Keratinocyte (primary cell): ENCODE measurements around the gene LHFPL6. TPM values are rescaled to one million over a fixed set of nuclear protein-coding genes. Genes with fewer than 3 reads are reported as not detected.
A peak's percentile ranks its signal among the peaks of the same experiment; 100 is the strongest.

Source experiments
- DNase-seq: peaks from one replicate; pipeline ENCODE4 v3.0.0-alpha.2; 2011; ENCODE audit warnings: low read depth, missing footprints, low spot score
- FAIRE-seq: peaks from 2 replicates; lab custom pipeline; 2011; peaks lifted over from hg19 to GRCh38; lab: Jason Lieb, UNC
- H2AFZ ChIP-seq: 2 replicates; pipeline ENCODE4 v1.6.0; 2012; ENCODE audit warnings: low read length, control low read depth, inconsistent platforms; ENCODE audit not compliant: control insufficient read depth
- H3K27ac ChIP-seq: 2 replicates; pipeline ENCODE4 v1.5.1; 2011; ENCODE audit warnings: low read length; ENCODE audit not compliant: control insufficient read depth, insufficient read depth
- H3K27me3 ChIP-seq: 3 replicates; pipeline ENCODE4 v1.6.0; 2011; ENCODE audit warnings: low read length; ENCODE audit not compliant: control insufficient read depth, insufficient read depth; ENCODE audit errors: extremely low read depth
- H3K36me3 ChIP-seq, 2 experiments: 2 replicates in 1 of 2; 3 replicates in 1 of 2; pipeline ENCODE4 v1.5.1; 2011; ENCODE audit warnings: low read length in 2 of 2, mild to moderate bottlenecking in 1 of 2; ENCODE audit not compliant: control insufficient read depth in 2 of 2, insufficient read depth in 2 of 2; ENCODE audit errors: extremely low read depth in 1 of 2
- H3K4me1 ChIP-seq: 3 replicates; pipeline ENCODE4 v1.5.1; 2011; ENCODE audit warnings: low read length; ENCODE audit not compliant: control insufficient read depth, insufficient read depth; ENCODE audit errors: extremely low read depth
- H3K4me2 ChIP-seq: 3 replicates; pipeline ENCODE4 v1.6.0; 2011; ENCODE audit warnings: low read depth, low read length; ENCODE audit not compliant: control insufficient read depth, insufficient read depth; ENCODE audit errors: extremely low read depth
- H3K4me3 ChIP-seq, 3 experiments: fragments of 200-600 bp in 1 of 3; sonication (generic) in 1 of 3; 2 replicates in 2 of 3; 3 replicates in 1 of 3; pipeline ENCODE4 v1.5.1; 2011 to 2016; ENCODE audit warnings: low read length in 3 of 3, mild to moderate bottlenecking in 3 of 3, control low read depth in 2 of 3, inconsistent platforms in 1 of 3, low read depth in 1 of 3, mixed read lengths in 1 of 3, mixed run types in 1 of 3, moderate library complexity in 1 of 3; ENCODE audit not compliant: control insufficient read depth in 2 of 3, insufficient read depth in 2 of 3; ENCODE audit errors: extremely low read depth in 1 of 3
- H3K79me2 ChIP-seq: 2 replicates; pipeline ENCODE4 v1.6.0; 2012; ENCODE audit warnings: low read length; ENCODE audit not compliant: control insufficient read depth, insufficient read depth
- H3K9ac ChIP-seq: 3 replicates; pipeline ENCODE4 v1.6.0; 2011; ENCODE audit warnings: low read length; ENCODE audit not compliant: control insufficient read depth, insufficient read depth; ENCODE audit errors: extremely low read depth
- H3K9me1 ChIP-seq: 3 replicates; pipeline ENCODE4 v1.6.0; 2011; ENCODE audit warnings: low read length; ENCODE audit not compliant: control insufficient read depth, insufficient read depth; ENCODE audit errors: extremely low read depth
- H3K9me3 ChIP-seq: 2 replicates; pipeline ENCODE4 v1.5.1; 2012; ENCODE audit warnings: low read depth, low read length; ENCODE audit not compliant: control insufficient read depth
- H4K20me1 ChIP-seq: 3 replicates; pipeline ENCODE4 v1.6.0; 2011; ENCODE audit warnings: low read length; ENCODE audit not compliant: control insufficient read depth, insufficient read depth; ENCODE audit errors: extremely low read depth
- EZH2 ChIP-seq: IDR thresholded peaks from one replicate; pipeline ENCODE4 v1.6.1; 2012; ENCODE audit warnings: inconsistent platforms, mild to moderate bottlenecking, low read length, moderate library complexity
- dilution Hi-C: fragments of 300-500 bp; cut with MboI; formaldehyde crosslinking; loops from one replicate; pipeline ENCODE4 v1.7.0; 2020; ENCODE audit warnings: low sequenced_read_pairs; ENCODE audit not compliant: extremely low pct_ligation_motif_present
- polyA plus RNA-seq, 5 experiments: library from polyadenylated mRNA; depleted of rRNA in 3 of 5; stranded (reverse) in 3 of 5; stranded (forward) in 1 of 5; unstranded in 1 of 5; fragments of >200 nt; gene quantifications; 1 replicate in 1 of 5; 2 replicates in 3 of 5; 3 replicates in 1 of 5; pipeline versions ENCODE4 v1.2.1 to v1.2.3, GENCODE V29; 2011 to 2012; ENCODE audit warnings: missing spikeins in 2 of 5, low read depth in 1 of 5, low replicate concordance in 1 of 5
- TF ChIP-seq, protein P1 (sequence below), 3 experiments: IDR thresholded peaks in 1 of 3; conservative IDR thresholded peaks in 1 of 3; optimal IDR thresholded peaks in 1 of 3; 2 replicates in 2 of 3; 3 replicates in 1 of 3; pipeline versions ENCODE3 to v1.5.1; 2011; ENCODE audit warnings: low read length in 3 of 3, mild to moderate bottlenecking in 3 of 3, moderate library complexity in 2 of 3, control low read depth in 1 of 3, inconsistent platforms in 1 of 3; ENCODE audit not compliant: insufficient read depth in 2 of 3; ENCODE audit errors: extremely low read depth in 1 of 3

LHFPL6 gene
- polyA plus RNA-seq, 1 donor (not counting 4 experiments of a cell fraction or from before 2014, with no cell fraction given), result 15.8 TPM

DNA sequence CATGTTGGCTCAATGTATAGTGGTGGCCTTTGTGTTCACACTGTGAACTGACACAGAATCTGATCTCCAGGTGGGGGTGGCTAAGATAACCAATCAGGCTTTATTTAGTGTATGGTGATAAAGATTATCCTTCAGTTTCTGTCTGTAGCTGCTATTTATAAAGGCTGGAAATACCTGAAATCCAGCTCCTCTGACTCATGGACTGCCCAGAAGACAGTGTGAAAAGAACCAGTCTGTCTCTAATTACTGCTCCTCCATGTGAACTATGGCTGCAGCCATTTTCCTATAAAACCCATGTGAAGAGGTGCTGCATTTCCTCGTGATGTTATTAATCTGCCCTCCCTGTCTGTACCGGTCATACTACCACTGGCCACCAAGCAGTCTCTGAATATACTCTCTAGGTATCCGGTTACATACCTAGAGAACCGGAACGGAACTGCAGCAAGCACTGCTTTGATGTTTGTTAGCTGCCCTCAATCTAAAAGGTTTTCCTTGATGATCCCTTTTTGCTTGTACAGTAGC is 238.0 kb downstream of the LHFPL6 start:
- dilution Hi-C loops, result no loop called here
- peaks cover 5% of the 10 kb centered on the region for H3K4me1 ChIP-seq
- peaks cover 2% of the 10 kb centered on the region for H3K9me1 ChIP-seq
- H3K79me2 ChIP-seq, result no peaks in the 10 kb centered on the region
- H3K9me3 ChIP-seq, result no peaks in the 10 kb centered on the region
- peak; percentile 49 for FAIRE-seq
- H2AFZ ChIP-seq, result peak overlapping the region; percentile 11
- TF ChIP-seq EZH2, result no peak
- TF ChIP-seq, protein P1, sequence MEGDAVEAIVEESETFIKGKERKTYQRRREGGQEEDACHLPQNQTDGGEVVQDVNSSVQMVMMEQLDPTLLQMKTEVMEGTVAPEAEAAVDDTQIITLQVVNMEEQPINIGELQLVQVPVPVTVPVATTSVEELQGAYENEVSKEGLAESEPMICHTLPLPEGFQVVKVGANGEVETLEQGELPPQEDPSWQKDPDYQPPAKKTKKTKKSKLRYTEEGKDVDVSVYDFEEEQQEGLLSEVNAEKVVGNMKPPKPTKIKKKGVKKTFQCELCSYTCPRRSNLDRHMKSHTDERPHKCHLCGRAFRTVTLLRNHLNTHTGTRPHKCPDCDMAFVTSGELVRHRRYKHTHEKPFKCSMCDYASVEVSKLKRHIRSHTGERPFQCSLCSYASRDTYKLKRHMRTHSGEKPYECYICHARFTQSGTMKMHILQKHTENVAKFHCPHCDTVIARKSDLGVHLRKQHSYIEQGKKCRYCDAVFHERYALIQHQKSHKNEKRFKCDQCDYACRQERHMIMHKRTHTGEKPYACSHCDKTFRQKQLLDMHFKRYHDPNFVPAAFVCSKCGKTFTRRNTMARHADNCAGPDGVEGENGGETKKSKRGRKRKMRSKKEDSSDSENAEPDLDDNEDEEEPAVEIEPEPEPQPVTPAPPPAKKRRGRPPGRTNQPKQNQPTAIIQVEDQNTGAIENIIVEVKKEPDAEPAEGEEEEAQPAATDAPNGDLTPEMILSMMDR (optimal IDR thresholded peaks at IDR 0.05 in 1 of 3, IDR thresholded peaks at IDR 0.05 in 1 of 3, conservative IDR thresholded peaks at IDR 0.05 in 1 of 3; ENCODE audit: extremely low read depth in 1 of 3, insufficient read depth in 2 of 3, low read length in 3 of 3), result no peak
- no peak overlapping the region for H3K4me3 ChIP-seq
- H3K36me3 ChIP-seq, result no peaks in the 10 kb centered on the region
- no peak overlapping the region for H3K4me2 ChIP-seq
- no peak overlapping the region for H3K27ac ChIP-seq
- no peaks in the 10 kb centered on the region for H4K20me1 ChIP-seq
- H3K9ac ChIP-seq, result no peak overlapping the region
- H3K27me3 ChIP-seq, result no peaks in the 10 kb centered on the region
- DNase-seq, result no peak

DNA sequence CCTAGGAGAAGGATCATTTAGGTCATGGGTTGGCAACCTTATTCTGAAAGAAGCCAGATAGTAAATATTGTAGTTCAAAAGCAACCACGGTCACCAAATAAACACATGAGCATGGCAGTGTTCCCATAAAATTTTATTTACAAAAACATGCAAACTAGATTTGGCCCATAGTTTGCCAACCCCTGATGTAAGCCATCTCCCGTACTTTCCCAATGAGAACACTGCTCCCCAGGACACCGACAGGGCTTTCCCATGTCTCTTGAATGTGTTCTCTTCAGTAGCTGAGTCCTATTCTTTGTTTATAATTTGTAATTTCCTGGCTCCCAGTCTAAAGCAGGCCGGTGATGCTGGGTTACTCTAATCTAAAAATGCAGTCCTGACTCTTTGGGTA is 239.6 kb downstream of the LHFPL6 start:
- dilution Hi-C loops, result no loop called here

More for the DNA sequence above, 239.6 kb downstream of the LHFPL6 start:
- H2AFZ ChIP-seq, result no peak overlapping the region
- H3K79me2 ChIP-seq, result no peaks in the 10 kb centered on the region
- no peak overlapping the region for H3K9ac ChIP-seq
- H3K4me3 ChIP-seq, result no peak overlapping the region
- TF ChIP-seq, protein P1 (optimal IDR thresholded peaks at IDR 0.05 in 1 of 3, IDR thresholded peaks at IDR 0.05 in 1 of 3, conservative IDR thresholded peaks at IDR 0.05 in 1 of 3; ENCODE audit: extremely low read depth in 1 of 3, insufficient read depth in 2 of 3, low read length in 3 of 3), result no peak
- no peak for TF ChIP-seq EZH2
- peaks cover 5% of the 10 kb centered on the region for H3K4me1 ChIP-seq
- FAIRE-seq (no peak), DNase-seq (no peak)
- H3K9me3 ChIP-seq, result no peaks in the 10 kb centered on the region
- H3K27me3 ChIP-seq, result no peaks in the 10 kb centered on the region
- H3K4me2 ChIP-seq, result no peak overlapping the region
- H3K36me3 ChIP-seq, result no peaks in the 10 kb centered on the region
- H3K9me1 ChIP-seq, result peaks cover 2% of the 10 kb centered on the region
- no peak overlapping the region for H3K27ac ChIP-seq
- no peaks in the 10 kb centered on the region for H4K20me1 ChIP-seq
